CD4-positive, alpha-beta T cell treated with Interleukin-17A for 4 hours (primary cell): ENCODE data around the gene TNFSF12.

Experiments
- DNase-seq: peaks from one replicate; pipeline ENCODE4 v3.0.0-alpha.2; 2020; ENCODE audit warnings: mixed read lengths

TNFSF12 gene

GRCh38 chr17:7549401-7550055 lies 670 bp downstream of the TNFSF12 start:
- DNase-seq = peak; percentile 59

GRCh38 chr17:7550344-7550743 lies 1.5 kb downstream of the TNFSF12 start:
- DNase-seq = no peak

GRCh38 chr17:7551396-7551795 lies 2.5 kb downstream of the TNFSF12 start:
- no peak for DNase-seq

- peak; percentile 53 for DNase-seq
Measured at GRCh38 chr17:7552621-7553051, 3.8 kb downstream of the TNFSF12 start.

- no peak for DNase-seq
Measured at GRCh38 chr17:7553356-7553755, 4.5 kb downstream of the TNFSF12 start.

GRCh38 chr17:7555320-7555948 lies 6.6 kb downstream of the TNFSF12 start:
- no peak for DNase-seq

GRCh38 chr17:7556627-7557026 lies 7.8 kb downstream of the TNFSF12 start:
- DNase-seq = no peak

- DNase-seq = no peak
Measured at GRCh38 chr17:7557147-7557764, 8.4 kb downstream of the TNFSF12 start.

GRCh38 chr17:7557775-7558543 lies 9.1 kb downstream of the TNFSF12 start:
- DNase-seq = peak; percentile 21

- no peak for DNase-seq
Measured at GRCh38 chr17:7558544-7559319, 9.9 kb downstream of the TNFSF12 start, which contains the start of gene TNFSF13. TNFSF13 (plus strand) TSS chr17:7558750; CDS start chr17:7559040, 290 bp downstream.

- no peak for DNase-seq
Measured at GRCh38 chr17:7559320-7560171, 10.7 kb downstream of the TNFSF12 start.

GRCh38 chr17:7560172-7561027 lies 11.5 kb downstream of the TNFSF12 start:
- peak; percentile 61 for DNase-seq

- DNase-seq = peak; percentile 85
Measured at GRCh38 chr17:7561028-7561575, 12.2 kb downstream of the TNFSF12 start.

- peak; percentile 92 for DNase-seq
Measured at GRCh38 chr17:7561589-7562207, 12.8 kb downstream of the TNFSF12 start, which contains the start of gene SENP3. SENP3 (plus strand) TSS chr17:7561919; CDS start chr17:7563077, 1,158 bp downstream.

GRCh38 chr17:7562208-7562605 lies 13.3 kb downstream of the TNFSF12 start:
- no peak for DNase-seq

- no peak for DNase-seq
Measured at GRCh38 chr17:7563115-7563869, 14.4 kb downstream of the TNFSF12 start.

GRCh38 chr17:7569571-7569970 lies 20.7 kb downstream of the TNFSF12 start:
- no peak for DNase-seq

- DNase-seq = no peak
Measured at GRCh38 chr17:7570351-7570750, 21.5 kb downstream of the TNFSF12 start.

- no peak for DNase-seq
Measured at GRCh38 chr17:7572338-7572587, 23.4 kb downstream of the TNFSF12 start.
